PC-9 (cell line): Measurements from ENCODE around the gene CACNA1B. TPM values are rescaled to one million over a fixed set of nuclear protein-coding genes. Genes with fewer than 3 reads are reported as not detected.
A peak's percentile ranks its signal among the peaks of the same experiment; 100 is the strongest.

Experiments
- BruUV-seq: library from RNA; stranded (reverse); fragments of 400-500 nt; replicated peaks from 2 replicates; lab custom pipeline; 2021; lab: Mats Ljungman, UMichigan
- CTCF ChIA-PET: fragments of 300-600 bp; sonication (Branson Sonifier 250); formaldehyde crosslinking; loops from one replicate; lab custom pipeline; 2022; ENCODE audit warnings: antibody characterized with exemption; lab: Charles Lee
- POLR2A ChIA-PET: fragments of 300-600 bp; sonication (Branson Sonifier 250); formaldehyde crosslinking; loops from one replicate; lab custom pipeline; 2022; ENCODE audit warnings: antibody characterized with exemption; ENCODE audit not compliant: unreplicated experiment; lab: Charles Lee
- DNase-seq, 2 experiments: peaks; one replicate each; pipeline versions ENCODE4 v3.0.0 to v3.0.0-alpha.2; 2015 to 2022; ENCODE audit warnings: mixed read lengths in 1 of 2
- H2AFZ ChIP-seq: fragments of 200-600 bp; sonication (generic); 2 replicates; pipeline ENCODE4 v1.8.1; 2017; ENCODE audit warnings: antibody characterized with exemption
- H3F3A ChIP-seq: fragments of 200-600 bp; sonication (generic); 2 replicates; pipeline ENCODE4 v1.8.1; 2017; ENCODE audit warnings: antibody characterized with exemption, mild to moderate bottlenecking, low read depth; ENCODE audit not compliant: insufficient read depth
- H3K27ac ChIP-seq: fragments of 200-600 bp; sonication (generic); 2 replicates; pipeline ENCODE4 v1.6.1; 2016; ENCODE audit warnings: mixed run types
- H3K27me3 ChIP-seq: fragments of 200-600 bp; sonication (generic); 2 replicates; pipeline ENCODE4 v1.6.1; 2016; ENCODE audit warnings: low read depth, mixed run types; ENCODE audit not compliant: insufficient read depth
- H3K36me3 ChIP-seq: fragments of 200-600 bp; sonication (generic); 2 replicates; pipeline ENCODE4 v1.6.1; 2016; ENCODE audit warnings: low read depth, mixed run types
- H3K4me1 ChIP-seq: fragments of 200-600 bp; sonication (generic); replicated peaks from 2 replicates; pipeline ENCODE4 v1.6.1; 2016; ENCODE audit warnings: mixed run types; ENCODE audit not compliant: insufficient read depth
- H3K4me2 ChIP-seq: fragments of 200-600 bp; sonication (generic); 2 replicates; pipeline ENCODE4 v1.6.1; 2017; ENCODE audit warnings: mixed run types
- H3K4me3 ChIP-seq: fragments of 200-600 bp; sonication (generic); 2 replicates; pipeline ENCODE4 v1.6.1; 2016; ENCODE audit warnings: mixed run types
- H3K79me2 ChIP-seq: fragments of 200-600 bp; sonication (generic); 2 replicates; pipeline ENCODE4 v1.6.1; 2017; ENCODE audit warnings: low read depth, mixed run types
- H3K9me2 ChIP-seq: fragments of 200-600 bp; sonication (generic); 2 replicates; pipeline ENCODE4 v1.8.1; 2017; ENCODE audit warnings: mild to moderate bottlenecking; ENCODE audit not compliant: insufficient read depth
- H3K9me3 ChIP-seq: fragments of 200-600 bp; sonication (generic); 2 replicates; pipeline ENCODE4 v1.8.1; 2016; ENCODE audit warnings: low read depth; ENCODE audit not compliant: insufficient read depth
- H4K20me1 ChIP-seq: fragments of 200-600 bp; sonication (generic); 2 replicates; pipeline ENCODE4 v1.8.1; 2017; ENCODE audit not compliant: insufficient read depth
- CTCF ChIP-seq: fragments of 200-600 bp; sonication (generic); conservative IDR thresholded peaks from 2 replicates; pipeline ENCODE4 v1.6.1; 2017; ENCODE audit warnings: mixed run types, antibody characterized with exemption, mild to moderate bottlenecking, moderate library complexity
- EZH2 ChIP-seq: fragments of 200-600 bp; sonication (generic); IDR thresholded peaks from 2 replicates; pipeline ENCODE4 v1.8.0; 2017; ENCODE audit warnings: antibody characterized with exemption, low read depth
- intact Hi-C: fragments of 100-400 bp; cut with micrococcal nuclease; formaldehyde crosslinking; loops from one replicate; pipeline ENCODE4 v1.10.0; 2022; ENCODE audit not compliant: unreplicated experiment
- total RNA-seq: library from RNA; stranded (reverse); gene quantifications from 2 replicates; pipeline ENCODE4 v1.2.3, GENCODE V29; 2021

The CACNA1B gene
- total RNA-seq, 1 experiment from 2014 or later, result not detected

GRCh38 chr9:138022121-138022741, 144.6 kb downstream of the CACNA1B start:
- Histone ChIP-seq H4K20me1 (no peaks in the 10 kb centered on the region), H3K4me1 (no peaks in the 10 kb centered on the region), H3K36me3 (no peaks in the 10 kb centered on the region), H2AFZ (no peak overlapping the region), H3K4me3 (no peak overlapping the region), H3K27me3 (peaks cover 18% of the 10 kb centered on the region; the same call in 1 of the 2 replicates), H3K9me2 (no peaks in the 10 kb centered on the region), H3F3A (no peaks in the 10 kb centered on the region), H3K27ac (no peak overlapping the region), H3K9me3 (no peaks in the 10 kb centered on the region), H3K4me2 (no peak overlapping the region), H3K79me2 (no peaks in the 10 kb centered on the region)
- CTCF ChIA-PET, result interaction anchor here (0.7 kb wide), 1 partner anchor 129 kb away, joined by 3 read pairs; no protein-coding TSS in a partner anchor
- DNase-seq, result no peak
- TF ChIP-seq CTCF (peak; percentile 30; the same call in 1 of the 2 replicates), EZH2 (no peak)
- intact Hi-C loops, result no loop called here
- POLR2A ChIA-PET, result no interaction called here
- no TSS peak for BruUV-seq

GRCh38 chr9:138022756-138023393, 145.3 kb downstream of the CACNA1B start:
- intact Hi-C loops, result no loop called here
- no peaks in the 10 kb centered on the region for H3K9me3 ChIP-seq
- H2AFZ ChIP-seq, result no peak overlapping the region
- peaks cover 19% of the 10 kb centered on the region; the same call in 1 of the 2 replicates for H3K27me3 ChIP-seq
- TF ChIP-seq EZH2, result no peak
- no peak for TF ChIP-seq CTCF
- no TSS peak for BruUV-seq
- ChIA-PET POLR2A (no interaction called here), CTCF (no interaction called here)
- no peaks in the 10 kb centered on the region for H4K20me1 ChIP-seq
- no peaks in the 10 kb centered on the region for H3K79me2 ChIP-seq
- H3K9me2 ChIP-seq, result no peaks in the 10 kb centered on the region
- H3K4me1 ChIP-seq, result no peaks in the 10 kb centered on the region
- no peak overlapping the region for H3K4me2 ChIP-seq
- H3F3A ChIP-seq, result no peaks in the 10 kb centered on the region
- no peak for DNase-seq
- H3K36me3 ChIP-seq, result no peaks in the 10 kb centered on the region
- H3K4me3 ChIP-seq, result no peak overlapping the region
- H3K27ac ChIP-seq, result no peak overlapping the region

- ChIA-PET CTCF (no interaction called here), POLR2A (no interaction called here)
- Histone ChIP-seq H3K79me2 (no peaks in the 10 kb centered on the region), H3K9me2 (no peaks in the 10 kb centered on the region), H3F3A (no peaks in the 10 kb centered on the region), H3K36me3 (no peaks in the 10 kb centered on the region), H3K4me3 (no peak overlapping the region), H2AFZ (no peak overlapping the region), H4K20me1 (no peaks in the 10 kb centered on the region), H3K9me3 (no peaks in the 10 kb centered on the region), H3K4me1 (no peaks in the 10 kb centered on the region), H3K27ac (no peak overlapping the region), H3K4me2 (no peak overlapping the region), H3K27me3 (peaks cover 20% of the 10 kb centered on the region; the same call in 1 of the 2 replicates)
- DNase-seq, result no peak
- intact Hi-C loops, result no loop called here
- no TSS peak for BruUV-seq
- no peak for TF ChIP-seq CTCF
- TF ChIP-seq EZH2, result no peak
These were observed 146.0 kb downstream of the CACNA1B start for GRCh38 chr9:138023394-138024124.
